ENCODE measurements around the gene APOL1.
"Not testable (repeated sequence)": the region's sequence is repeated elsewhere in the genome, so short reads cannot be mapped to it uniquely, and the experiment has no call there.

Gene APOL1

GRCh38 chr22:36290391-36291075 lies 37.6 kb downstream of the APOL1 start:
- in situ Hi-C loops (cut with MboI; ENCODE audit: low sequenced_read_pairs): not testable (repeated sequence)

GRCh38 chr22:36291831-36292740 lies 39.2 kb downstream of the APOL1 start:
- in situ Hi-C loops (cut with MboI; ENCODE audit: low sequenced_read_pairs): no loop called here

GRCh38 chr22:36292823-36293530 lies 40.0 kb downstream of the APOL1 start:
- in situ Hi-C loops (cut with MboI; ENCODE audit: low sequenced_read_pairs): no loop called here

- in situ Hi-C loops (cut with MboI; ENCODE audit: low sequenced_read_pairs): no loop called here
Measured at GRCh38 chr22:36293606-36294292, 40.8 kb downstream of the APOL1 start.

GRCh38 chr22:36294293-36294620 lies 41.3 kb downstream of the APOL1 start:
- in situ Hi-C loops (cut with MboI; ENCODE audit: low sequenced_read_pairs): no loop called here

- in situ Hi-C loops (cut with MboI; ENCODE audit: low sequenced_read_pairs): no loop called here
Measured at GRCh38 chr22:36294801-36295200, 41.9 kb downstream of the APOL1 start.

- in situ Hi-C loops (cut with MboI; ENCODE audit: low sequenced_read_pairs): no loop called here
Measured at GRCh38 chr22:36295247-36295646, 42.3 kb downstream of the APOL1 start.

GRCh38 chr22:36296690-36297089 lies 43.8 kb downstream of the APOL1 start:
- in situ Hi-C loops (cut with MboI; ENCODE audit: low sequenced_read_pairs): no loop called here

- in situ Hi-C loops (cut with MboI; ENCODE audit: low sequenced_read_pairs): no loop called here
Measured at GRCh38 chr22:36297568-36297967, 44.6 kb downstream of the APOL1 start.

GRCh38 chr22:36298118-36298517 lies 45.2 kb downstream of the APOL1 start:
- in situ Hi-C loops (cut with MboI; ENCODE audit: low sequenced_read_pairs): no loop called here

- in situ Hi-C loops (cut with MboI; ENCODE audit: low sequenced_read_pairs): no loop called here
Measured at GRCh38 chr22:36298601-36299000, 45.7 kb downstream of the APOL1 start.

- in situ Hi-C loops (cut with MboI; ENCODE audit: low sequenced_read_pairs): no loop called here
Measured at GRCh38 chr22:36299295-36299694, 46.4 kb downstream of the APOL1 start.

GRCh38 chr22:36299911-36300310 lies 47.0 kb downstream of the APOL1 start:
- in situ Hi-C loops (cut with MboI; ENCODE audit: low sequenced_read_pairs): no loop called here

- in situ Hi-C loops (cut with MboI; ENCODE audit: low sequenced_read_pairs): no loop called here
Measured at GRCh38 chr22:36300396-36301212, 47.7 kb downstream of the APOL1 start.

- in situ Hi-C loops (cut with MboI; ENCODE audit: low sequenced_read_pairs): no loop called here
Measured at GRCh38 chr22:36301384-36301828, 48.5 kb downstream of the APOL1 start.

GRCh38 chr22:36301851-36302250 lies 48.9 kb downstream of the APOL1 start:
- in situ Hi-C loops (cut with MboI; ENCODE audit: low sequenced_read_pairs): no loop called here

- in situ Hi-C loops (cut with MboI; ENCODE audit: low sequenced_read_pairs): no loop called here
Measured at GRCh38 chr22:36302439-36303114, 49.6 kb downstream of the APOL1 start.

- in situ Hi-C loops (cut with MboI; ENCODE audit: low sequenced_read_pairs): no loop called here
Measured at GRCh38 chr22:36303115-36303467, 50.2 kb downstream of the APOL1 start.

- in situ Hi-C loops (cut with MboI; ENCODE audit: low sequenced_read_pairs): no loop called here
Measured at GRCh38 chr22:36303874-36304273, 50.9 kb downstream of the APOL1 start.

- in situ Hi-C loops (cut with MboI; ENCODE audit: low sequenced_read_pairs): no loop called here
Measured at GRCh38 chr22:36304429-36304828, 51.5 kb downstream of the APOL1 start.

Measured in HL-60/S4 treated with phorbol 12-myristate 13-acetate at 8.2 ng/mL for 4 days and 3 days (cell line).